ENCODE data around the gene CHST8.

- TF ChIP-seq, protein P1, sequence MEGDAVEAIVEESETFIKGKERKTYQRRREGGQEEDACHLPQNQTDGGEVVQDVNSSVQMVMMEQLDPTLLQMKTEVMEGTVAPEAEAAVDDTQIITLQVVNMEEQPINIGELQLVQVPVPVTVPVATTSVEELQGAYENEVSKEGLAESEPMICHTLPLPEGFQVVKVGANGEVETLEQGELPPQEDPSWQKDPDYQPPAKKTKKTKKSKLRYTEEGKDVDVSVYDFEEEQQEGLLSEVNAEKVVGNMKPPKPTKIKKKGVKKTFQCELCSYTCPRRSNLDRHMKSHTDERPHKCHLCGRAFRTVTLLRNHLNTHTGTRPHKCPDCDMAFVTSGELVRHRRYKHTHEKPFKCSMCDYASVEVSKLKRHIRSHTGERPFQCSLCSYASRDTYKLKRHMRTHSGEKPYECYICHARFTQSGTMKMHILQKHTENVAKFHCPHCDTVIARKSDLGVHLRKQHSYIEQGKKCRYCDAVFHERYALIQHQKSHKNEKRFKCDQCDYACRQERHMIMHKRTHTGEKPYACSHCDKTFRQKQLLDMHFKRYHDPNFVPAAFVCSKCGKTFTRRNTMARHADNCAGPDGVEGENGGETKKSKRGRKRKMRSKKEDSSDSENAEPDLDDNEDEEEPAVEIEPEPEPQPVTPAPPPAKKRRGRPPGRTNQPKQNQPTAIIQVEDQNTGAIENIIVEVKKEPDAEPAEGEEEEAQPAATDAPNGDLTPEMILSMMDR (conservative IDR thresholded peaks at IDR 0.05; ENCODE audit: low read depth, low read length), result no peak
- no peak for TF ChIP-seq EZH2 (IDR thresholded peaks at IDR 0.05; ENCODE audit: borderline replicate concordance, low read depth, low read length, poor library complexity, severe bottlenecking)
These were observed 38.8 kb downstream of the CHST8 start for GRCh38 chr19:33660410-33661124.

Data from A673 (cell line).